ENCODE measurements around the gene PRKCA. TPM values are rescaled to one million over a fixed set of nuclear protein-coding genes. Genes with fewer than 3 reads are reported as not detected.

Gene PRKCA
- total RNA-seq, 1 experiment from 2014 or later, result 29.6 TPM

DNA sequence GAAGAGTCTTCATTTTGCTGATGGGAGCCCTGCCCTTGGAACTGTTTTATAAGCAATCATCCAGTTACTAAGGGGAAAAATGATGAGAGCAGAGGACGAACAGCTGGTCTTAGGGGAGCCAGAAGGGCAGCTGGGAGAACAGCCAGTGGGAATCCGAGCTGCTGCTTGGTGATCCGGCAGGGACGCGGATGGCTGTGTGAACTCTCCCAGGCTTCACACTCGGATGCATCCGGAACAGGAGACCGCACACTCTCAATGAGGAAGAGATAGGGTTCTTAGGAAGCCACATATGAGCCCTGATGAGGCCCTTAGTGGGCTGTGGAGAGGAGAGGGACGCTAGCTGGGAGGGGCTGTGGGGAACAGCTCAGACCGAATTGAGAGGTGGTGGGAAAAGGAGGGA lies 527.5 kb downstream of the PRKCA start:
- Histone ChIP-seq H3K4me3 (ENCODE audit: low read depth, low read length) (no peak overlapping the region), H3K9me3 (no peaks in the 10 kb centered on the region), H3K36me3 (ENCODE audit: control insufficient read depth, insufficient read depth, low read length) (no peaks in the 10 kb centered on the region), H3K4me1 (no peaks in the 10 kb centered on the region), H3K27me3 (replicated peaks; ENCODE audit: control insufficient read depth, insufficient read depth, low read length) (no peaks in the 10 kb centered on the region; the same call in 1 of the 2 replicates)
- DNase-seq, result peak in 1 of 2 experiments; percentile 34
- no TSS peak for BruUV-seq (replicated peaks)
- no peaks in the 10 kb centered on the region for H3K4me1 Mint-ChIP-seq (ENCODE audit: low read depth, unreplicated experiment)
- ChIA-PET CTCF (interaction anchor here (0.7 to 0.9 kb wide), 3 partner anchors 12 to 146 kb away, joined by 3 to 4 read pairs (median 3); no protein-coding TSS in a partner anchor), POLR2A (interaction anchor here (0.6 kb wide), 1 partner anchor 239 kb away, joined by 4 read pairs; no protein-coding TSS in a partner anchor)
- no peaks in the 10 kb centered on the region for H3K36me3 Mint-ChIP-seq (ENCODE audit: insufficient read depth, unreplicated experiment)
- TF ChIP-seq, protein P1, sequence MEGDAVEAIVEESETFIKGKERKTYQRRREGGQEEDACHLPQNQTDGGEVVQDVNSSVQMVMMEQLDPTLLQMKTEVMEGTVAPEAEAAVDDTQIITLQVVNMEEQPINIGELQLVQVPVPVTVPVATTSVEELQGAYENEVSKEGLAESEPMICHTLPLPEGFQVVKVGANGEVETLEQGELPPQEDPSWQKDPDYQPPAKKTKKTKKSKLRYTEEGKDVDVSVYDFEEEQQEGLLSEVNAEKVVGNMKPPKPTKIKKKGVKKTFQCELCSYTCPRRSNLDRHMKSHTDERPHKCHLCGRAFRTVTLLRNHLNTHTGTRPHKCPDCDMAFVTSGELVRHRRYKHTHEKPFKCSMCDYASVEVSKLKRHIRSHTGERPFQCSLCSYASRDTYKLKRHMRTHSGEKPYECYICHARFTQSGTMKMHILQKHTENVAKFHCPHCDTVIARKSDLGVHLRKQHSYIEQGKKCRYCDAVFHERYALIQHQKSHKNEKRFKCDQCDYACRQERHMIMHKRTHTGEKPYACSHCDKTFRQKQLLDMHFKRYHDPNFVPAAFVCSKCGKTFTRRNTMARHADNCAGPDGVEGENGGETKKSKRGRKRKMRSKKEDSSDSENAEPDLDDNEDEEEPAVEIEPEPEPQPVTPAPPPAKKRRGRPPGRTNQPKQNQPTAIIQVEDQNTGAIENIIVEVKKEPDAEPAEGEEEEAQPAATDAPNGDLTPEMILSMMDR (IDR thresholded peaks at IDR 0.05; ENCODE audit: insufficient read depth in 1 of 2, low read depth in 1 of 2, low read length in 1 of 2, severe bottlenecking in 1 of 2, unreplicated experiment in 1 of 2), result no peak
- intact Hi-C loops (cut with micrococcal nuclease; ENCODE audit: unreplicated experiment), result no loop called here
- no peaks in the 10 kb centered on the region for H3K9me3 Mint-ChIP-seq (ENCODE audit: unreplicated experiment)
- no peak overlapping the region for H3K27ac Mint-ChIP-seq (ENCODE audit: unreplicated experiment)
- peaks cover 20% of the 10 kb centered on the region for H3K27me3 Mint-ChIP-seq (ENCODE audit: insufficient read depth, unreplicated experiment)
- no peak overlapping the region for H3K4me3 Mint-ChIP-seq (ENCODE audit: unreplicated experiment)

DNA sequence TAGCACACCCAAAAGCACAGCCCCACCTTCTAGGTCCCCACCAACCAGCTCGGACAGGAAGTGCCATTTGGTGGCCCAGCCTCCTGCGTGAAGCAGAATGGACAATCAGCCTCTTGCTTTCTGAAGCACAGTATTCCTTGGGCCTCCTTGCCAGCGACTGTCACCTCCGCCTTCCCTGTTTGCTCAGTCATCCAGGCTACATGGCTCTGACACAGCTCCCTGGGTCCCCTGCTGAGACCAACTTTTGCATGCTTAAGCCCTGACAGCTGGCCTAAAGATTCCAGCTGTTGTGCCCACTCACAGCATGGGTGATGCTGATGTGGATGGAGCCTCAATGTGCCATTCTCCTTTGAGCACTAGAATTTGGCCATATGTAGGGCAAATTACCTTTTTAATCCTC lies 528.0 kb downstream of the PRKCA start:
- BruUV-seq (replicated peaks), result no TSS peak
- Mint-ChIP-seq H3K36me3 (ENCODE audit: insufficient read depth, unreplicated experiment) (no peaks in the 10 kb centered on the region), H3K9me3 (ENCODE audit: unreplicated experiment) (no peaks in the 10 kb centered on the region), H3K4me3 (ENCODE audit: unreplicated experiment) (no peak overlapping the region), H3K27me3 (ENCODE audit: insufficient read depth, unreplicated experiment) (peaks cover 20% of the 10 kb centered on the region), H3K27ac (ENCODE audit: unreplicated experiment) (no peak overlapping the region), H3K4me1 (ENCODE audit: low read depth, unreplicated experiment) (no peaks in the 10 kb centered on the region)
- peak in 1 of 2 experiments; percentile 17 for DNase-seq
- Histone ChIP-seq H3K4me1 (peaks cover 4% of the 10 kb centered on the region; the same call in 1 of the 2 replicates), H3K36me3 (ENCODE audit: control insufficient read depth, insufficient read depth, low read length) (no peaks in the 10 kb centered on the region), H3K27me3 (replicated peaks; ENCODE audit: control insufficient read depth, insufficient read depth, low read length) (no peaks in the 10 kb centered on the region; the same call in 1 of the 2 replicates), H3K4me3 (ENCODE audit: low read depth, low read length) (no peak overlapping the region), H3K9me3 (no peaks in the 10 kb centered on the region)
- ChIA-PET CTCF (no interaction called here), POLR2A (no interaction called here)
- intact Hi-C loops (cut with micrococcal nuclease; ENCODE audit: unreplicated experiment), result no loop called here
- TF ChIP-seq, protein P1 (IDR thresholded peaks at IDR 0.05; ENCODE audit: insufficient read depth in 1 of 2, low read depth in 1 of 2, low read length in 1 of 2, severe bottlenecking in 1 of 2, unreplicated experiment in 1 of 2), result no peak

DNA sequence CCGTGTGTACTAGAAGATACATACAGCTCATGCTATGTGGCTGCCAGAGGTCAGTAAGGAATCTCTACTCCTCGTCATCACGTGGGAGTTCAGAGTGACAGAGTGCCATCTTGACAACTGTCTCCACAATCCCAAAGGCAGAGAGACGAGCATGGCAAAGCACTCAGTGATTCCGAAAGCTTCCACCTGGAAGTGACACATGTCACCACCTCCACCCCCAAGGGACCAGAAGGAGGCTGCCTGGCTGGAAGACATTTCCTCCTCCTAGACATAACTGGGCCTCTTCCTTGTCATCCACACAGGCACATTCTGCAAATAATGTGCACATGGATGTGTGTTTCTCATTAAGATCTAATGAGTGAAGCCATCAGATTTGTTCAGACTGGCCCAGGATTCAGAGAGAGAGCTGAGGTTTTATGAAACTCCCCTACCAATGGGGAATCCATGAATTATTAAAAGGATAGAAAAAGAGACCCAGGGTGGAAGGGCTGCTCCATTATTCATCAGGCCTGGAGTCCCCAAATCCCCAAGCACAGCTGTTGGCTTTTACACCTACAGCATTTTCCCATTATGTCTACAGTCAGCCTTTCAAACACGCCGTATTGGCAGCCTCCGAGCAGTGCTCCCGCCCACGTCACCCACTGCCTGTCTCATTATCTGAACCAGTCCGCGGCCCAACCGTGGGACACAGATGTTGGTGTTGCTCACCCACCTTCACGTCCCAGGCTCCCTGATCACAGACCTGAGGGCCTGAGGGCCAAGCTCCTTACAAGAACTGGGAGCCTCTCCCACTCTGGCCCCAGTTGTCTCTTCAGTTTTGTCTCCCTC lies 529.2 kb downstream of the PRKCA start:
- Mint-ChIP-seq H3K36me3 (ENCODE audit: insufficient read depth, unreplicated experiment) (no peaks in the 10 kb centered on the region), H3K4me1 (ENCODE audit: low read depth, unreplicated experiment) (no peaks in the 10 kb centered on the region), H3K4me3 (ENCODE audit: unreplicated experiment) (no peak overlapping the region), H3K27ac (ENCODE audit: unreplicated experiment) (no peak overlapping the region), H3K9me3 (ENCODE audit: unreplicated experiment) (no peaks in the 10 kb centered on the region), H3K27me3 (ENCODE audit: insufficient read depth, unreplicated experiment) (peaks cover 20% of the 10 kb centered on the region)
- H3K27me3 ChIP-seq (replicated peaks; ENCODE audit: control insufficient read depth, insufficient read depth, low read length), result no peaks in the 10 kb centered on the region; the same call in 1 of the 2 replicates
- no peaks in the 10 kb centered on the region for H3K36me3 ChIP-seq (ENCODE audit: control insufficient read depth, insufficient read depth, low read length)
- H3K4me1 ChIP-seq, result peaks cover 4% of the 10 kb centered on the region; the same call in 1 of the 2 replicates
- H3K9me3 ChIP-seq, result no peaks in the 10 kb centered on the region
- peak in 1 of 2 experiments; percentile 12 for DNase-seq
- CTCF ChIA-PET, result interaction anchor here (0.6 kb wide), 1 partner anchor 134 kb away, joined by 8 read pairs; no protein-coding TSS in a partner anchor
- BruUV-seq (replicated peaks), result no TSS peak
- TF ChIP-seq, protein P1 (IDR thresholded peaks at IDR 0.05; ENCODE audit: insufficient read depth in 1 of 2, low read depth in 1 of 2, low read length in 1 of 2, severe bottlenecking in 1 of 2, unreplicated experiment in 1 of 2), result no peak
- no peak overlapping the region for H3K4me3 ChIP-seq (ENCODE audit: low read depth, low read length)
- POLR2A ChIA-PET, result no interaction called here
- intact Hi-C loops (cut with micrococcal nuclease; ENCODE audit: unreplicated experiment), result no loop called here

Measured in Caco-2 (cell line).